Measurements from ENCODE around the gene HHATL. TPM values are rescaled to one million over a fixed set of nuclear protein-coding genes. Genes with fewer than 3 reads are reported as not detected.

The HHATL gene
- total and polyA plus RNA-seq, 2 donors (not counting 1 experiment from before 2014, with no cell fraction given) = not detected

GRCh38 chr3:42665050-42665878 lies 37.3 kb downstream of the HHATL start:
- Histone ChIP-seq H2AFZ (ENCODE audit: low read length) (no peak overlapping the region), H3K9me3 (ENCODE audit: control insufficient read depth, insufficient read depth, low read depth, low read length) (no peaks in the 10 kb centered on the region), H3K79me2 (ENCODE audit: control insufficient read depth, insufficient read depth, low read length) (no peaks in the 10 kb centered on the region), H3K9ac (ENCODE audit: insufficient read depth, low read length) (no peak overlapping the region), H3K27me3 (ENCODE audit: control insufficient read depth, insufficient read depth, low read length) (no peaks in the 10 kb centered on the region), H3K4me2 (ENCODE audit: extremely low read depth, insufficient read depth, low read length) (no peak overlapping the region), H3K36me3 (ENCODE audit: control insufficient read depth, insufficient read depth, low read length) (peaks cover 3% of the 10 kb centered on the region), H3K4me1 (ENCODE audit: control insufficient read depth, extremely low read depth, insufficient read depth, low read length) (no peaks in the 10 kb centered on the region), H3K27ac (ENCODE audit: insufficient read depth, low read length) (no peak overlapping the region), H4K20me1 (ENCODE audit: control insufficient read depth, extremely low read depth, insufficient read depth, low read length) (no peaks in the 10 kb centered on the region), H3K4me3 (replicated peaks in 1 of 4; ENCODE audit: control extremely low read depth in 1 of 4, insufficient read depth in 1 of 4, low read depth in 3 of 4, low read length in 4 of 4) (no peak overlapping the region)
- TF ChIP-seq EZH2 (IDR thresholded peaks at IDR 0.05; ENCODE audit: low read length, missing control alignments) (no peak), CTCF (conservative IDR thresholded peaks at IDR 0.05 in 1 of 2, IDR thresholded peaks at IDR 0.05 in 1 of 2; ENCODE audit: low read depth in 1 of 2, low read length in 2 of 2) (no peak)
- DNase-seq (ENCODE audit: low read depth in 2 of 2) = no peak

DNA sequence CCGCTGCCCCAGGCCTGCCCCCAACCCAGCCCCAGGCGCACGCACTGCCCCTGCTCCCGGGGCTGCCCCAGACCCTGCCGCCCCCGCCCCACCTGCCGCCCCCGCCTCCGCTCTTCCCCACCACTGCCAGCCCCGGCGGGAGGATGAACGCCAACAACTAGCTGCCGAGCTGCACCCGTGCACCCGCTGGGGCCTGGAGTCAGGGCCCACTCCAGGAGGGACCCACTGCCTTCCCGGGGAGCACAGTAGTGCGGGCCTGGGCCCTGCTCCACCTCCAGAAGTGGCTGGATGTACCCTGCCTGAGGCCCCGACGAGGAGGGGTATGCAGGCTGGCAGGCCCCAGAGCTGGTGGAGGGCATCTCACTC lies 38.2 kb downstream of the HHATL start:
- peaks cover 4% of the 10 kb centered on the region for H3K4me1 ChIP-seq (ENCODE audit: control insufficient read depth, extremely low read depth, insufficient read depth, low read length)
- H3K4me3 ChIP-seq (replicated peaks in 1 of 4; ENCODE audit: control extremely low read depth in 1 of 4, insufficient read depth in 1 of 4, low read depth in 3 of 4, low read length in 4 of 4) = no peak overlapping the region
- no peak overlapping the region for H3K27ac ChIP-seq (ENCODE audit: insufficient read depth, low read length)
- H3K9me3 ChIP-seq (ENCODE audit: control insufficient read depth, insufficient read depth, low read depth, low read length) = no peaks in the 10 kb centered on the region
- no peaks in the 10 kb centered on the region for H4K20me1 ChIP-seq (ENCODE audit: control insufficient read depth, extremely low read depth, insufficient read depth, low read length)
- H3K4me2 ChIP-seq (ENCODE audit: extremely low read depth, insufficient read depth, low read length) = no peak overlapping the region
- no peaks in the 10 kb centered on the region for H3K79me2 ChIP-seq (ENCODE audit: control insufficient read depth, insufficient read depth, low read length)
- H3K36me3 ChIP-seq (ENCODE audit: control insufficient read depth, insufficient read depth, low read length) = peaks cover 8% of the 10 kb centered on the region
- DNase-seq (ENCODE audit: low read depth in 2 of 2) = no peak
- H3K27me3 ChIP-seq (ENCODE audit: control insufficient read depth, insufficient read depth, low read length) = no peaks in the 10 kb centered on the region
- H3K9ac ChIP-seq (ENCODE audit: insufficient read depth, low read length) = no peak overlapping the region
- H2AFZ ChIP-seq (ENCODE audit: low read length) = no peak overlapping the region
- TF ChIP-seq CTCF (conservative IDR thresholded peaks at IDR 0.05 in 1 of 2, IDR thresholded peaks at IDR 0.05 in 1 of 2; ENCODE audit: low read depth in 1 of 2, low read length in 2 of 2) (no peak), EZH2 (IDR thresholded peaks at IDR 0.05; ENCODE audit: low read length, missing control alignments) (no peak)

- no peaks in the 10 kb centered on the region for H3K9me3 ChIP-seq (ENCODE audit: control insufficient read depth, insufficient read depth, low read depth, low read length)
- no peaks in the 10 kb centered on the region for H3K79me2 ChIP-seq (ENCODE audit: control insufficient read depth, insufficient read depth, low read length)
- H3K4me3 ChIP-seq (replicated peaks in 1 of 4; ENCODE audit: control extremely low read depth in 1 of 4, insufficient read depth in 1 of 4, low read depth in 3 of 4, low read length in 4 of 4) = no peak overlapping the region
- no peak for TF ChIP-seq CTCF (conservative IDR thresholded peaks at IDR 0.05 in 1 of 2, IDR thresholded peaks at IDR 0.05 in 1 of 2; ENCODE audit: low read depth in 1 of 2, low read length in 2 of 2)
- TF ChIP-seq EZH2 (IDR thresholded peaks at IDR 0.05; ENCODE audit: low read length, missing control alignments) = no peak
- peaks cover 10% of the 10 kb centered on the region for H3K36me3 ChIP-seq (ENCODE audit: control insufficient read depth, insufficient read depth, low read length)
- H3K27me3 ChIP-seq (ENCODE audit: control insufficient read depth, insufficient read depth, low read length) = no peaks in the 10 kb centered on the region
- no peak overlapping the region for H3K9ac ChIP-seq (ENCODE audit: insufficient read depth, low read length)
- H3K4me2 ChIP-seq (ENCODE audit: extremely low read depth, insufficient read depth, low read length) = no peak overlapping the region
- no peak for DNase-seq (ENCODE audit: low read depth in 2 of 2)
- H3K4me1 ChIP-seq (ENCODE audit: control insufficient read depth, extremely low read depth, insufficient read depth, low read length) = peaks cover 4% of the 10 kb centered on the region
- no peak overlapping the region for H3K27ac ChIP-seq (ENCODE audit: insufficient read depth, low read length)
- no peaks in the 10 kb centered on the region for H4K20me1 ChIP-seq (ENCODE audit: control insufficient read depth, extremely low read depth, insufficient read depth, low read length)
- no peak overlapping the region for H2AFZ ChIP-seq (ENCODE audit: low read length)
Observed at GRCh38 chr3:42663581-42664437, 38.8 kb downstream of the HHATL start.

All from fibroblast of lung (primary cell).